Ovary (tissue), 9 donors: Measurements from ENCODE around the gene LAMB3. TPM values are rescaled to one million over a fixed set of nuclear protein-coding genes. Genes with fewer than 3 reads are reported as not detected.

Experiments
- DNase-seq, 5 donors: peaks; one replicate each; pipeline ENCODE4 v3.0.0-alpha.2; 2019 to 2020
- H3K27ac ChIP-seq, 2 donors: fragments of 200-600 bp; one replicate each; pipeline versions ENCODE4 v1.5.1 to v1.8.0; 2019 to 2022
- H3K27me3 ChIP-seq: fragments of 200-600 bp; one replicate; pipeline ENCODE4 v1.8.0; 2022
- H3K36me3 ChIP-seq: fragments of 200-600 bp; sonication (generic); one replicate; pipeline ENCODE4 v1.5.1; 2019
- H3K4me1 ChIP-seq: one replicate; pipeline ENCODE4 v1.8.1; 2013; ENCODE audit warnings: mild to moderate bottlenecking, moderate library complexity; ENCODE audit not compliant: insufficient read depth
- H3K4me3 ChIP-seq: fragments of 200-600 bp; sonication (generic); one replicate; pipeline ENCODE4 v1.5.1; 2017
- H3K9me3 ChIP-seq, 2 donors: fragments of 200-600 bp in 1 of 2; sonication (generic) in 1 of 2; one replicate each; pipeline versions ENCODE4 v1.5.1 to v1.8.1; 2013 to 2019; ENCODE audit warnings: mild to moderate bottlenecking in 1 of 2, moderate library complexity in 1 of 2
- CTCF ChIP-seq, 3 donors: fragments of 450-650 bp in 2 of 3; fragments of 200-600 bp in 1 of 3; IDR thresholded peaks; one replicate each; pipeline versions ENCODE4 v1.5.1 to v1.8.0; 2016 to 2022; ENCODE audit warnings: antibody characterized with exemption in 3 of 3, mild to moderate bottlenecking in 1 of 3
- EP300 ChIP-seq: sonication (generic); formaldehyde crosslinking; IDR thresholded peaks from one replicate; pipeline ENCODE4 v1.6.1; 2017; ENCODE audit warnings: antibody characterized with exemption
- POLR2A ChIP-seq: fragments of 450-650 bp; IDR thresholded peaks from one replicate; pipeline ENCODE4 v1.6.1; 2017; ENCODE audit warnings: antibody characterized with exemption, mild to moderate bottlenecking, moderate library complexity
- WGBS, 3 donors: extraction: QIAGEN DNeasy Blood & Tissue Kit in 1 of 3; methylation state at CpG; one replicate each; pipeline versions ENCODE4 v1.1.5 to v1.1.7; 2013 to 2017; 5-methylcytosine and 5-hydroxymethylcytosine counted together
- intact Hi-C, 4 donors: fragments of 100-400 bp; cut with DNase I; formaldehyde crosslinking; loops; one replicate each; pipeline versions ENCODE4 v1.11.0 to v1.15.1; 2022 to 2023
- microRNA-seq, 3 donors: library from miRNA; unstranded; fragments of <30 nt; microRNA quantifications; one replicate each; pipeline versions ENCODE4 to v1.2.0, GENCODE V29; 2019 to 2020
- polyA plus RNA-seq, 2 donors: library from polyadenylated mRNA; stranded (reverse); fragments of 200-250 nt in 1 of 2; fragments of 350-450 nt in 1 of 2; fragmentation: Illumina TruSeq in 1 of 2; extraction: RNeasy Lipid Tissue Mini Kit (QIAGEN cat#74804) in 1 of 2; gene quantifications; one replicate each; pipeline ENCODE4 v1.2.3, GENCODE V29; 2013 to 2014
- total RNA-seq, 7 donors: library from RNA; depleted of rRNA in 2 of 7; stranded (reverse); fragments of >200 nt in 2 of 7; fragmentation: NEBNext Ultra II Directional in 3 of 7; extraction: Animal tissue kit (Norgen Biotek cat#: 25700) in 3 of 7; gene quantifications; one replicate each; pipeline versions ENCODE4 v1.1.0 to v1.2.4, GENCODE V29; 2016 to 2023
- donor health status: DM: no; HTN: no; CAD: no; lungs with moderate emphysema.
- donor health status: DM: no; HTN: no; CAD: no.
- donor health status: Bipolar disorder and iron deficiency.
- donor health status: DM: yes; HTN: yes; CAD: no.
- donor health status: DM: no; HTN: no; CAD: no.
- donor health status: DM: yes; HTN: yes; CAD: no.

The LAMB3 gene
- total and polyA plus RNA-seq, 9 donors: 0.54 to 56.9 (median 4.2) TPM

DNA sequence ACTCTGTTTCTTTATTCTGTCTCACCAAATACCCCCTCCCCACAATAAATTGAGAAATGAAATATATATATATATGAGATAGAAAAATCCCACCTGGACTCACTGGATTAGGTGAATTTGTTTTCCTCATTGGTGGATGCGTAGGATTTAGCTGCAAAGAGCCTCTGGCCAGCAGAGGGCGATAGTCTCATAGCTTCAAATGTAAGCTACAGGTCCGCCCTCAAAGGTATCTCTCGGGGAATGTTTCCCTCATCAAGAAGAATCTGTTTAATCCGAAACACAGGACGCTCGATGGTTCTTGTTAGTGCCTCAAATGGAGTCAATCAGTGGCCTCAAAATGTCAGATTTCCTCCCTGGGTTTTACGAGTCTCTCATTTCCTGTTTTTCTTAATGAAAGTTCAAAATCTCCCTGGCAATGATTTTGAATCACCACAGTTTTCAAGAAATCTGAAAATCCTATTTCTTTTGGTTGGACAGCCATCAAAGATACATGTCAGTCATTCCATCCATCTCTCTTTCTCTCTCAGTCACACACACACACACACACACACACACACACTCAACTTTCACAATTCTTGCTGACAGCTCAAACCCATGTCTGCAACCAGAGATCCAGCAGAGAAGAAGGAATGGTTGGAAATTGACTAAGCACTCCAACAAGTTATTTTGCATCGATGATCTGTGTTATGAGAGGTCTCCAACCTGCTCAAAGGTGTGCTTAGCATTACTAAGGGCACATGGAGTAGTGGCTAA lies 82.6 kb downstream of the LAMB3 start:
- TF ChIP-seq CTCF (IDR thresholded peaks at IDR 0.05) (peak; percentile 45 to 78 (median 71)), EP300 (no peak), POLR2A (no peak)

GRCh38 chr1:209567698-209568175 lies 84.5 kb downstream of the LAMB3 start:
- Histone ChIP-seq H3K36me3 (no peaks in the 10 kb centered on the region), H3K27ac (no peak overlapping the region), H3K4me1 (no peaks in the 10 kb centered on the region), H3K4me3 (no peak overlapping the region), H3K27me3 (no peaks in the 10 kb centered on the region), H3K9me3 (no peaks in the 10 kb centered on the region)
- intact Hi-C loops: no loop called here
- no peak for DNase-seq
- no peak for TF ChIP-seq CTCF (IDR thresholded peaks at IDR 0.05)
- no peak for TF ChIP-seq EP300
- TF ChIP-seq POLR2A: no peak
- 12 to 19% (median 13%) methylated on average over 1 of the region's 1 CpG for WGBS, 3 donors

More for the DNA sequence above, 82.6 kb downstream of the LAMB3 start:
- peak; percentile 68 to 84 (median 81) for DNase-seq
- Histone ChIP-seq H3K27ac (no peak overlapping the region), H3K27me3 (no peaks in the 10 kb centered on the region), H3K4me3 (no peak overlapping the region), H3K36me3 (no peaks in the 10 kb centered on the region), H3K4me1 (no peaks in the 10 kb centered on the region), H3K9me3 (no peaks in the 10 kb centered on the region)
- intact Hi-C loops: loop anchor here in 2 of 4 donors (5.0 to 10.0 kb wide), 2 partner anchors 188 to 265 kb away; partner anchors contain the start of gene TRAF3IP3 (in 1 of the 2)
- WGBS, 3 donors: 8 to 10% (median 10%) methylated on average over 9 of the region's 9 CpGs

DNA sequence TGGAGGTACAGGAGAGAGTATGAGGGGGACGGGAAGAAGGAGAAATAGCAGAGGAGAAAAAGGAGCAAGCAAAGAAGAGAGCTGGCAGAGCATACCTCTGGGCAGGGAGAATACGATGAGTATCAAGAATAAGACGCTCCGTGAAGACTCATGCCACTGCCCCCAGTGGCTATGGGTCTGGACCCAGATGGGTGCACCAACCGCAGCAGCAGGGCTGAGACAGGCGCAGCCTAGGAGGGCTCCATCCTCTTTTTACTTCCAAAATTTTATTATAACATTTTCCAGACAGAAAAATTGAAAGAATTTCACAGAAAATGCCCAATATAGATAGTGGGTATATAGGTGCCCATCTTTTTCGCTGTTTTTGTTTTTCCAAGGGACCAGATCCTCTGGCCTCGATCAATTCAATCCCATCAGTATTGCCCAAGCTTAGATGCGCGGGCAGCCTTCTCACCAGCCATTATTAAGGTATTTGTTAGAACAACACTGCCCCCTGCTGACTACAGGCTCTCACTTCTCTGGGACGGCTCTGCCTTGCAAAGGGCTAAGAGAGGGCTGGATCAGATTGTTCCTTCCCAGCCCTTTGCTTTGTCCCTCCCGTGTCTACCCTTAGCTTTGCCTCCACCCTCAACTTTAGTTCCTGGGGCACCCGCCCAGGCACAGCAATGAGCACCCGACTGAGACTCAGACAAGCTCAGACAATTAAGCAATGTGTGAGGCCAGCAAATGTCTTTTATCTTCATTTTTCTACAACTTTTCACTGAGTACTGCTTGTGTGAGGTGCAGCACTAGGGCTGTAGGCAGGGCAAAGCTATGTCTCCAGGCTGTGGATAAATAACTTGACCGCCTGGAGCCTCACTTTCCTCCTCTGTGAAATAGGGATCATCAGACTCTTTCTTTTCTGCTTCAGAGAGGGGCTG lies 86.2 kb downstream of the LAMB3 start:
- peak; percentile 44 to 70 (median 52) for DNase-seq
- TF ChIP-seq EP300 (no peak), CTCF (IDR thresholded peaks at IDR 0.05) (no peak), POLR2A (no peak)
- no peak overlapping the region for H3K4me3 ChIP-seq
- no peaks in the 10 kb centered on the region for H3K4me1 ChIP-seq
- no peak overlapping the region for H3K27ac ChIP-seq
- H3K9me3 ChIP-seq: no peaks in the 10 kb centered on the region
- no peaks in the 10 kb centered on the region for H3K36me3 ChIP-seq
- H3K27me3 ChIP-seq: no peaks in the 10 kb centered on the region
- WGBS, 3 donors: 38 to 39% (median 38%) methylated on average over 15 of the region's 15 CpGs
- intact Hi-C loops: no loop called here

Small RNA genes within 50 kb of the gene (microRNA-seq; reads per million reads assigned to microRNA genes)
- 0 reads per million in 3 donors for gene MIR4260

Other genes with a start within 250 kb of the LAMB3 start
- 10 to 100 TPM; 10.1 to 16.7 (median 12.0) TPM for gene CAMK1G, start 68.7 kb downstream of the LAMB3 start, total RNA-seq
- gene CAMK1G, start 68.7 kb downstream of the LAMB3 start, polyA plus RNA-seq: 10 to 100 TPM in 1 of 2 donors, 1 to 10 TPM in 1; 7.6 to 20.2 TPM
- 100 to 1,000 TPM in 3 of 7 donors, 10 to 100 TPM in 4; 61.4 to 392 (median 79.2) TPM for gene G0S2, start 23.0 kb upstream of the LAMB3 start, total RNA-seq
- gene G0S2, start 23.0 kb upstream of the LAMB3 start, polyA plus RNA-seq: 10 to 100 TPM; 41.5 to 75.4 TPM
- gene HSD11B1, start 52.4 kb upstream of the LAMB3 start, total RNA-seq: 100 to 1,000 TPM in 1 of 7 donors, 10 to 100 TPM in 5, 1 to 10 TPM in 1; 7.4 to 106 (median 57.7) TPM
- 100 to 1,000 TPM in 1 of 2 donors, 10 to 100 TPM in 1; 32.0 to 265 TPM for gene HSD11B1, start 52.4 kb upstream of the LAMB3 start, polyA plus RNA-seq
- gene TRAF3IP3, start 103.6 kb upstream of the LAMB3 start, total RNA-seq: 1 to 10 TPM in 5 of 7 donors, under 1 TPM in 2; 0.34 to 2.4 (median 1.4) TPM
- 1 to 10 TPM; 1.2 to 5.6 TPM for gene TRAF3IP3, start 103.6 kb upstream of the LAMB3 start, polyA plus RNA-seq
- gene C1orf74, start 132.1 kb upstream of the LAMB3 start, total RNA-seq: 1 to 10 TPM in 5 of 7 donors, under 1 TPM in 2; 0.83 to 1.6 (median 1.4) TPM
- gene C1orf74, start 132.1 kb upstream of the LAMB3 start, polyA plus RNA-seq: 1 to 10 TPM in 1 of 2 donors, under 1 TPM in 1; 0.62 to 2.5 TPM
- gene IRF6, start 153.7 kb upstream of the LAMB3 start, total RNA-seq: 10 to 100 TPM in 1 of 7 donors, 1 to 10 TPM in 6; 2.5 to 24.2 (median 5.4) TPM
- gene IRF6, start 153.7 kb upstream of the LAMB3 start, polyA plus RNA-seq: 1 to 10 TPM in 1 of 2 donors, under 1 TPM in 1; 0.80 to 2.5 TPM
- gene UTP25, start 175.5 kb upstream of the LAMB3 start, total RNA-seq: 1 to 10 TPM; 6.0 to 9.9 (median 8.4) TPM
- gene UTP25, start 175.5 kb upstream of the LAMB3 start, polyA plus RNA-seq: 1 to 10 TPM; 4.3 to 8.1 TPM